ENCODE measurements around the gene THPO. TPM values are rescaled to one million over a fixed set of nuclear protein-coding genes. Genes with fewer than 3 reads are reported as not detected.

THPO gene
- total and polyA plus RNA-seq, 2 experiments from 2014 or later, result 0.14 to 1.9 TPM

DNA sequence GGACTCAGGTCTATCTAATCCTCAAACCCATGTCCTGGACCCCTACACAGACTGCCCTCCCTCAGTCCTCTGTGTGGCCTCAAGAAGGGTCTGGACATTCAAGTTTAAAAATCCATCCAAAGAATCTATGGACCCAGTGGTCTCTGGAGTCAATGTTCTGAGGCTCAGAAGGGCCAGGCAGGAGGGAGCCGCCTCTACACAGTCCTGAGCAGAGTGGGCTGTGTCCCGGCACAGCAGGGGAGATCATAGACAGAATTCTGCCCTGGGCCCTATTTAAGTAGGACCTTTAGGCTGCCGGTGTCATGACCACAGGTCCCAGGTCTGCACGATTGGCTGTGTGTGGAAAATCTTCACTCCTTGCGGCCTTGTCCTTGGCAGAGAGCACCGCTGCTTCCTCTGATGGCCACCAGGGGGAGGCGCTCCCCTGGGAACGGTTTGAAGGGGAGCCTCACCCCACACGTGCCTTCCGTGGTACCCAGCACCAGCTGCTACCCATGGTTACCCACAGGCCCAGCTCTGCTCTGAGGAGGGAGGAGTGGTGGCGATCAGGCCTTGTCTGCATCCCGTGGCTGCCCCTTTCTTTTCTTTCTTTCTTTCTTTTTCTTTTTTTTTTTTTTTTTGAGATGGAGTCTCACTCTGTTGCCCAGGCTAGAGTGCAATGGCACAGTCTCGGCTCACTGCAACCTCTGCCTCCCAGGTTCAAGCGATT is 39.8 kb upstream of the THPO start:
- no peaks in the 10 kb centered on the region for H3K36me3 ChIP-seq (ENCODE audit: insufficient read depth)
- Mint-ChIP-seq H3K9me3 (peaks cover 7% of the 10 kb centered on the region), H3K4me3 (no peak overlapping the region), H3K36me3 (ENCODE audit: low read depth) (no peaks in the 10 kb centered on the region), H3K27me3 (ENCODE audit: insufficient read depth, low read depth, poor library complexity) (peaks cover 4% of the 10 kb centered on the region), H3K4me1 (peaks cover 6% of the 10 kb centered on the region), H3K27ac (no peak overlapping the region)
- no peak overlapping the region for H3K4me2 ChIP-seq
- peaks cover 3% of the 10 kb centered on the region; the same call in 1 of the 2 replicates for H3K4me1 ChIP-seq (ENCODE audit: insufficient read depth)
- H3K27ac ChIP-seq (ENCODE audit: low read depth), result no peak overlapping the region
- ATAC-seq (peak; percentile 97), DNase-seq (ENCODE audit: low spot score) (peak; percentile 86)
- no peak overlapping the region for H3K4me3 ChIP-seq
- no peaks in the 10 kb centered on the region for H3F3A ChIP-seq (replicated peaks; ENCODE audit: low read depth)
- H4K20me1 ChIP-seq (replicated peaks; ENCODE audit: insufficient read depth), result no peaks in the 10 kb centered on the region
- no peaks in the 10 kb centered on the region for H3K79me2 ChIP-seq (replicated peaks; ENCODE audit: insufficient read depth)
- no peaks in the 10 kb centered on the region for H3K27me3 ChIP-seq (ENCODE audit: insufficient read depth)
- no peak for TF ChIP-seq EZH2phosphoT487 (IDR thresholded peaks at IDR 0.05; ENCODE audit: unreplicated experiment)
- no peak for TF ChIP-seq STAT1 (IDR thresholded peaks at IDR 0.05; ENCODE audit: unreplicated experiment)
- TF ChIP-seq CTCF (conservative IDR thresholded peaks at IDR 0.05; ENCODE audit: low read depth in 2 of 2), result peak; percentile 87 to 98
- H3K9me2 ChIP-seq (ENCODE audit: insufficient read depth), result no peaks in the 10 kb centered on the region
- no peak overlapping the region for H2AFZ ChIP-seq

DNA sequence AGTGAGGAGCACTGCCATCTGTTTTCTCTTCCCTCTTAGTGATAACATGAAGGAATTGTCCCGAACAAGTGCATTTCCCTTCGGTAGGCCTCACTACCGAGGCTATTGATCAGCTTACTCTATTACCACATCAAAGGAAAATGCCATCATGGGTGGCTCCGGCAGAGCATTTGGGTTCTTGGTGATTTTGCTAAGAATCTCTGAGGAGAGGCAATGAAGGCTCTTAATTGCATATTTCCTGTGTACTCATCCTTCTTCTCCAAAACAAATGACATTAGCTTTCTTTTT is 37.1 kb upstream of the THPO start:
- Histone ChIP-seq H3K4me2 (no peak overlapping the region), H3K27me3 (ENCODE audit: insufficient read depth) (no peaks in the 10 kb centered on the region), H3K4me3 (no peak overlapping the region), H2AFZ (no peak overlapping the region), H3K36me3 (ENCODE audit: insufficient read depth) (no peaks in the 10 kb centered on the region), H3K4me1 (ENCODE audit: insufficient read depth) (peaks cover 3% of the 10 kb centered on the region; the same call in 1 of the 2 replicates), H3K27ac (ENCODE audit: low read depth) (no peak overlapping the region), H4K20me1 (replicated peaks; ENCODE audit: insufficient read depth) (no peaks in the 10 kb centered on the region), H3K79me2 (replicated peaks; ENCODE audit: insufficient read depth) (no peaks in the 10 kb centered on the region), H3F3A (replicated peaks; ENCODE audit: low read depth) (no peaks in the 10 kb centered on the region), H3K9me2 (ENCODE audit: insufficient read depth) (no peaks in the 10 kb centered on the region)
- Mint-ChIP-seq H3K9me3 (peaks cover 3% of the 10 kb centered on the region; the same call in 1 of the 3 replicates), H3K36me3 (ENCODE audit: low read depth) (no peaks in the 10 kb centered on the region), H3K4me3 (no peak overlapping the region), H3K27ac (no peak overlapping the region), H3K27me3 (ENCODE audit: insufficient read depth, low read depth, poor library complexity) (peaks cover 6% of the 10 kb centered on the region), H3K4me1 (peaks cover 6% of the 10 kb centered on the region)
- peak; percentile 10; the same call in 1 of the 3 replicates for ATAC-seq
- DNase-seq (ENCODE audit: low spot score), result peak; percentile 27
- no peak for TF ChIP-seq EZH2 (IDR thresholded peaks at IDR 0.05; ENCODE audit: low read depth, unreplicated experiment)
- no peak for TF ChIP-seq NANOG (IDR thresholded peaks at IDR 0.05; ENCODE audit: borderline replicate concordance)
- no peak for TF ChIP-seq CTCF (conservative IDR thresholded peaks at IDR 0.05; ENCODE audit: low read depth in 2 of 2)
- TF ChIP-seq REST (IDR thresholded peaks at IDR 0.05; ENCODE audit: unreplicated experiment), result no peak
- no peak for TF ChIP-seq JUNB (IDR thresholded peaks at IDR 0.05; ENCODE audit: unreplicated experiment)
- TF ChIP-seq STAT1 (IDR thresholded peaks at IDR 0.05; ENCODE audit: unreplicated experiment), result no peak
- no peak for TF ChIP-seq POLR2AphosphoS5 (IDR thresholded peaks at IDR 0.05; ENCODE audit: low read depth)
